Measurements from ENCODE around the gene UBE2J1.
"Not testable (repeated sequence)": the region's sequence is repeated elsewhere in the genome, so short reads cannot be mapped to it uniquely, and the experiment has no call there.

The UBE2J1 gene

GRCh38 chr6:89352278-89353117 lies at the start of gene UBE2J1:
Gene UBE2J1 (minus strand): TSS chr6:89352722. CDS start chr6:89352569, 153 bp downstream.
- peak; percentile 58 for DNase-seq (ENCODE audit: low read depth)

- DNase-seq (ENCODE audit: low read depth): no peak
Measured at GRCh38 chr6:89400912-89401399, 48.4 kb upstream of the UBE2J1 start.

GRCh38 chr6:89400050-89400449 lies 47.5 kb upstream of the UBE2J1 start:
- no peak for DNase-seq (ENCODE audit: low read depth)

GRCh38 chr6:89398762-89399525 lies 46.4 kb upstream of the UBE2J1 start:
- DNase-seq (ENCODE audit: low read depth): no peak

- DNase-seq (ENCODE audit: low read depth): not testable (repeated sequence)
Measured at GRCh38 chr6:89397884-89398283, 45.4 kb upstream of the UBE2J1 start.

- DNase-seq (ENCODE audit: low read depth): no peak
Measured at GRCh38 chr6:89393659-89394058, 41.1 kb upstream of the UBE2J1 start.

GRCh38 chr6:89392823-89393222 lies 40.3 kb upstream of the UBE2J1 start:
- DNase-seq (ENCODE audit: low read depth): no peak

- DNase-seq (ENCODE audit: low read depth): no peak
Measured at GRCh38 chr6:89388846-89389245, 36.3 kb upstream of the UBE2J1 start.

GRCh38 chr6:89387516-89388201 lies 35.1 kb upstream of the UBE2J1 start:
- no peak for DNase-seq (ENCODE audit: low read depth)

GRCh38 chr6:89386917-89387491 lies 34.5 kb upstream of the UBE2J1 start:
- DNase-seq (ENCODE audit: low read depth): no peak

GRCh38 chr6:89385846-89386245 lies 33.3 kb upstream of the UBE2J1 start:
- DNase-seq (ENCODE audit: low read depth): no peak

- DNase-seq (ENCODE audit: low read depth): no peak
Measured at GRCh38 chr6:89385156-89385667, 32.7 kb upstream of the UBE2J1 start.

- no peak for DNase-seq (ENCODE audit: low read depth)
Measured at GRCh38 chr6:89381031-89381430, 28.5 kb upstream of the UBE2J1 start.

GRCh38 chr6:89379281-89379680 lies 26.8 kb upstream of the UBE2J1 start:
- no peak for DNase-seq (ENCODE audit: low read depth)

- no peak for DNase-seq (ENCODE audit: low read depth)
Measured at GRCh38 chr6:89378628-89379027, 26.1 kb upstream of the UBE2J1 start.

GRCh38 chr6:89375427-89376267 lies 23.1 kb upstream of the UBE2J1 start:
- peak; percentile 25 for DNase-seq (ENCODE audit: low read depth)

- no peak for DNase-seq (ENCODE audit: low read depth)
Measured at GRCh38 chr6:89372506-89372901, 20.0 kb upstream of the UBE2J1 start.

GRCh38 chr6:89371849-89372505 lies 19.5 kb upstream of the UBE2J1 start:
- DNase-seq (ENCODE audit: low read depth): peak; percentile 61

- no peak for DNase-seq (ENCODE audit: low read depth)
Measured at GRCh38 chr6:89368999-89369398, 16.5 kb upstream of the UBE2J1 start.

GRCh38 chr6:89368107-89368506 lies 15.6 kb upstream of the UBE2J1 start:
- DNase-seq (ENCODE audit: low read depth): peak; percentile 42
